PC-3 (cell line): Measurements from ENCODE around the gene CD2. TPM values are rescaled to one million over a fixed set of nuclear protein-coding genes. Genes with fewer than 3 reads are reported as not detected.

Experiments used
- ATAC-seq: fragments of 200-7000 bp; cut with Tn5 transposase; 2 replicates; pipeline ENCODE4 v1.9.1; 2020; ENCODE audit warnings: mild to moderate bottlenecking, moderate library complexity
- BruUV-seq: library from RNA; stranded (reverse); fragments of 400-500 nt; replicated peaks from 2 replicates; lab custom pipeline; 2021; lab: Mats Ljungman, UMichigan
- CTCF ChIA-PET: fragments of 300-600 bp; sonication (Branson Sonifier 250); formaldehyde crosslinking; loops from one replicate; lab custom pipeline; 2022; ENCODE audit warnings: antibody characterized with exemption; lab: Charles Lee
- POLR2A ChIA-PET: fragments of 300-600 bp; sonication (Branson Sonifier 250); formaldehyde crosslinking; loops from one replicate; lab custom pipeline; 2022; ENCODE audit warnings: antibody characterized with exemption; ENCODE audit not compliant: unreplicated experiment; lab: Charles Lee
- DNase-seq: peaks from one replicate; pipeline ENCODE4 v3.0.0-alpha.2; 2015
- H2AFZ ChIP-seq: fragments of 300-600 bp; sonication (generic); 2 replicates; pipeline ENCODE4 v1.6.0; 2016; ENCODE audit warnings: antibody characterized with exemption, low read length
- H3F3A ChIP-seq: fragments of 300-600 bp; sonication (generic); one replicate; pipeline ENCODE4 v1.6.0; 2017; ENCODE audit warnings: antibody characterized with exemption, low read length, control low read depth, mild to moderate bottlenecking; ENCODE audit not compliant: unreplicated experiment
- H3K27ac ChIP-seq: fragments of 300-600 bp; sonication (generic); 2 replicates; pipeline ENCODE4 v1.5.1; 2016; ENCODE audit warnings: mild to moderate bottlenecking, low read length
- H3K27me3 ChIP-seq: fragments of 300-600 bp; sonication (generic); 2 replicates; pipeline ENCODE4 v1.6.1; 2016; ENCODE audit warnings: low read length, mixed read lengths
- H3K36me3 ChIP-seq: fragments of 300-600 bp; sonication (generic); 2 replicates; pipeline ENCODE4 v1.6.1; 2016; ENCODE audit warnings: low read depth, mixed run types, low read length, mixed read lengths
- H3K4me1 ChIP-seq: fragments of 300-600 bp; sonication (generic); 2 replicates; pipeline ENCODE4 v1.5.1; 2016; ENCODE audit warnings: low read length; ENCODE audit not compliant: insufficient read depth
- H3K4me2 ChIP-seq: fragments of 300-600 bp; sonication (generic); 2 replicates; pipeline ENCODE4 v1.6.0; 2016; ENCODE audit warnings: low read length
- H3K4me3 ChIP-seq: fragments of 300-600 bp; sonication (generic); 2 replicates; pipeline ENCODE4 v1.5.1; 2016; ENCODE audit warnings: mild to moderate bottlenecking, low read length, mixed read lengths
- H3K79me2 ChIP-seq: fragments of 300-600 bp; sonication (generic); 2 replicates; pipeline ENCODE4 v1.6.1; 2017; ENCODE audit warnings: low read length, mixed read lengths
- H3K9ac ChIP-seq: fragments of 300-600 bp; sonication (generic); 2 replicates; pipeline ENCODE4 v1.6.0; 2016; ENCODE audit warnings: mild to moderate bottlenecking, low read length
- H3K9me2 ChIP-seq: fragments of 300-600 bp; sonication (generic); replicated peaks from 2 replicates; pipeline ENCODE4 v1.6.1; 2016; ENCODE audit warnings: mixed run types, low read length, mixed read lengths
- H3K9me3 ChIP-seq: fragments of 300-600 bp; sonication (generic); 2 replicates; pipeline ENCODE4 v1.6.1; 2016; ENCODE audit warnings: low read length, mixed read lengths
- H4K20me1 ChIP-seq: fragments of 300-600 bp; sonication (generic); 2 replicates; pipeline ENCODE4 v1.6.1; 2016; ENCODE audit warnings: low read length, mixed read lengths
- EZH2 ChIP-seq: fragments of 300-600 bp; sonication (generic); IDR thresholded peaks from one replicate; pipeline ENCODE4 v1.6.1; 2017; ENCODE audit warnings: antibody characterized with exemption, mild to moderate bottlenecking, low read length; ENCODE audit not compliant: unreplicated experiment
- EZH2phosphoT487 ChIP-seq: fragments of 300-600 bp; sonication (generic); IDR thresholded peaks from 2 replicates; pipeline ENCODE4 v1.6.1; 2018; ENCODE audit warnings: mild to moderate bottlenecking, antibody characterized with exemption, low read length, borderline replicate concordance
- intact Hi-C: fragments of 100-400 bp; cut with micrococcal nuclease; formaldehyde crosslinking; loops from 2 replicates; pipeline ENCODE4 v1.9.0; 2023
- total RNA-seq: library from RNA; depleted of rRNA; stranded (reverse); fragments of >200 nt; gene quantifications from 2 replicates; pipeline ENCODE4 v1.2.3, GENCODE V29; 2014
- TF ChIP-seq, protein P1 (sequence below): fragments of 300-600 bp; sonication (generic); conservative IDR thresholded peaks from 2 replicates; pipeline ENCODE4 v1.5.1; 2017; ENCODE audit warnings: antibody characterized with exemption, low read depth, mild to moderate bottlenecking, low read length

CD2 gene
- total RNA-seq, 1 experiment from 2014 or later: not detected

DNA sequence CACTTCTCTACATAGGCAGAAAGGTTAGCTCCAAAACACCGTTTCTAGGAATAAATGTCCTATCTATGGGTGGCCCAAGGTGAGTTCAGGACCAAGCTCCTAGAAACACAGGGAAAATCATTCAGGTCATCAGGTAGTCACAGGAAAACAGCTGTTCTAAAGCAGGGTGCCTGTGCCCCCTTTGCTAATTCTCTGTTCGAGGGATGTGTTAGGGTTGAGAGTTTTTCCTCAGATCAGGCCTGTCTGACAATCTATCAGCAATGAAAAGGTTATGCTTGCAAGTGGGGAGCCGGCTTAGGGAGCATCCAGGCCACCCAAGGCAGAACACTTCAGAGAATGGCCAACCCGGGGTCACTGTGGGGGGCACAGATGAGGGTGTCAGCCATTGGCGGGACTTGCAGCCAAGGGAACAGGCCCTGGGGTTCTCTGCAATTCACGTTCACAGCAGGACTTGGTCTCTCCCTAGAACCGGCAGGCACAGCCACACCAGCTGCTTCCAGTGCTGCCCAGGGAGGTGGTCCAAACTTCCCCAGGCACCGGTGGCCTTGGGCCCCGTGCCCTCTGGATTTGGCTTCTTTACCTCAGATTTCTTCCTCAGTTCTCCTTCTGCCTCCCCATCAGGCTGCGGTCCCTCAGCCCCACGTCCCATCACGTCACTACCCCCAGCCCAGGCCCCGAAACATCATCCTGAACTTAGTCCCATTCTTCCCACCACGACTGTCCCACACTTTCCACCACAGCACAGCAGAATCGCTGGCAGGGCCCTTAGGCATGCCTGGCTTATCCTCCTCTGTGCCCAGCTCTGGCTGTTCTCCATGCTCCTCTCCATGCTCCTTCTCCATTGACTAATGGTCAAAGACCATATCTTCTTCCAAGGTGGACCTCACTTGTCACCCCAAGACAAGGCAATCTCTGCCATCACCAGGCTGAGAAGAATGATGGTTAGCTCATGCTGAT lies 11.0 kb downstream of the CD2 start:
- Histone ChIP-seq H3K79me2 (no peaks in the 10 kb centered on the region), H3K4me3 (no peak overlapping the region), H3K36me3 (no peaks in the 10 kb centered on the region), H3K4me2 (no peak overlapping the region), H3K4me1 (no peaks in the 10 kb centered on the region), H2AFZ (no peak overlapping the region), H3K27ac (no peak overlapping the region), H3F3A (no peaks in the 10 kb centered on the region), H3K9me2 (no peaks in the 10 kb centered on the region), H4K20me1 (no peaks in the 10 kb centered on the region), H3K9me3 (no peaks in the 10 kb centered on the region), H3K27me3 (no peaks in the 10 kb centered on the region), H3K9ac (no peak overlapping the region)
- intact Hi-C loops: no loop called here
- TF ChIP-seq, protein P1, sequence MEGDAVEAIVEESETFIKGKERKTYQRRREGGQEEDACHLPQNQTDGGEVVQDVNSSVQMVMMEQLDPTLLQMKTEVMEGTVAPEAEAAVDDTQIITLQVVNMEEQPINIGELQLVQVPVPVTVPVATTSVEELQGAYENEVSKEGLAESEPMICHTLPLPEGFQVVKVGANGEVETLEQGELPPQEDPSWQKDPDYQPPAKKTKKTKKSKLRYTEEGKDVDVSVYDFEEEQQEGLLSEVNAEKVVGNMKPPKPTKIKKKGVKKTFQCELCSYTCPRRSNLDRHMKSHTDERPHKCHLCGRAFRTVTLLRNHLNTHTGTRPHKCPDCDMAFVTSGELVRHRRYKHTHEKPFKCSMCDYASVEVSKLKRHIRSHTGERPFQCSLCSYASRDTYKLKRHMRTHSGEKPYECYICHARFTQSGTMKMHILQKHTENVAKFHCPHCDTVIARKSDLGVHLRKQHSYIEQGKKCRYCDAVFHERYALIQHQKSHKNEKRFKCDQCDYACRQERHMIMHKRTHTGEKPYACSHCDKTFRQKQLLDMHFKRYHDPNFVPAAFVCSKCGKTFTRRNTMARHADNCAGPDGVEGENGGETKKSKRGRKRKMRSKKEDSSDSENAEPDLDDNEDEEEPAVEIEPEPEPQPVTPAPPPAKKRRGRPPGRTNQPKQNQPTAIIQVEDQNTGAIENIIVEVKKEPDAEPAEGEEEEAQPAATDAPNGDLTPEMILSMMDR: no peak
- no peak for TF ChIP-seq EZH2phosphoT487
- no peak for TF ChIP-seq EZH2
- no TSS peak for BruUV-seq
- ChIA-PET POLR2A (no interaction called here), CTCF (interaction anchor here (0.6 kb wide), 2 partner anchors 11 to 41 kb away, joined by 3 read pairs; partner anchors contain the start of gene CD2)
- no peak for ATAC-seq
- DNase-seq: no peak

- TF ChIP-seq EZH2: no peak
- no peak for TF ChIP-seq EZH2phosphoT487
- TF ChIP-seq, protein P1: no peak
- no peak overlapping the region for H3K9ac ChIP-seq
- DNase-seq: no peak
- ChIA-PET POLR2A (no interaction called here), CTCF (no interaction called here)
- H3K36me3 ChIP-seq: no peaks in the 10 kb centered on the region
- H3K4me2 ChIP-seq: no peak overlapping the region
- intact Hi-C loops: no loop called here
- H3K4me3 ChIP-seq: no peak overlapping the region
- H3K27ac ChIP-seq: no peak overlapping the region
- no peak for ATAC-seq
- no peaks in the 10 kb centered on the region for H3K4me1 ChIP-seq
- no peaks in the 10 kb centered on the region for H3F3A ChIP-seq
- no peaks in the 10 kb centered on the region for H3K9me3 ChIP-seq
- no peaks in the 10 kb centered on the region for H3K79me2 ChIP-seq
- no peaks in the 10 kb centered on the region for H4K20me1 ChIP-seq
- H2AFZ ChIP-seq: no peak overlapping the region
- H3K27me3 ChIP-seq: no peaks in the 10 kb centered on the region
- no TSS peak for BruUV-seq
- H3K9me2 ChIP-seq: no peaks in the 10 kb centered on the region
These were observed 11.7 kb downstream of the CD2 start for GRCh38 chr1:116765962-116766361.
